ENCODE data around the gene RFLNA.

RFLNA gene

GRCh38 chr12:124338876-124339603, 44.1 kb downstream of the RFLNA start:
- DNase-seq (ENCODE audit: low read depth) = no peak

DNA sequence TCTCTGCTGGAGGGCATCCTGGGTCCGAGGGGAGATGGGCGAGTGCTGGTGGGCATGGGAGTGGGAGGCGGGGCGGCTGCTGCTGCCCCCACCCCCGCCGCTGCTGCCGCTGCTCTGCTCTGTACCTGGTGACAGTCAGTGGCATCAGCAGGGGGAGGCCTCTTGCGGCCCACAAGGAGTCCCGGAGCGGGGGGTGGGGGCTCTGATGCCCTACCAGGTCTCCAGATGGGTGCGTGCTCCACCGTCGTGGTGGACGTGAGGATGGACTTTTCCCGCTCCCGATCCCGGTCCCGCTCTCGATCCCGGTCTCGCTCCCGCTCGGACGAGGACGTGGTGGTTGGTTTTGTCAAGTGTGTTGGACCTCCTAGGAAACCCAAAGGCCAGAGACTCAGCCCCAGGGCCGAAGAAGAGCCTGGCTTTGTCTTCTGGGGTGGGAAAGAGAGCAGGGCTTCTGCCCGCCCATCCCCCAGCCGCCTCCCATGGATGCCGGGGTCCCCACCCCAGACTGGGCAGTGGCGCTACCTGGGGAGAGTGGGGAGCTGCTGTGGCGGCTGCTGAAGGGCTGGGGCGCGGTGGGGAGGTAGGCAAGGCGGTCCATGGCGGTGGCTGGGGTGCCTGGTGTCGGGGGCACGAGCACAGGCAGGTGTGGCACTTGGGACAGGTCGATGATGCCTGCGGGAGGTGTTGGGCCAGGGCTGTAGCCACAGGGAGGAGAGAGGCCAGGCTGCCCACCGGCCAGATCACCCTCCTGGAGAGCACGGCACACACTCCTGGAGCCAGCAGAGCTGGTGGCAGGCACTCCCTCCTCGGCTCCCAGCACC, 45.4 kb downstream of the RFLNA start:
- no peak for DNase-seq (ENCODE audit: low read depth)

GRCh38 chr12:124341645-124342069, 46.8 kb downstream of the RFLNA start:
- no peak for DNase-seq (ENCODE audit: low read depth)

DNA sequence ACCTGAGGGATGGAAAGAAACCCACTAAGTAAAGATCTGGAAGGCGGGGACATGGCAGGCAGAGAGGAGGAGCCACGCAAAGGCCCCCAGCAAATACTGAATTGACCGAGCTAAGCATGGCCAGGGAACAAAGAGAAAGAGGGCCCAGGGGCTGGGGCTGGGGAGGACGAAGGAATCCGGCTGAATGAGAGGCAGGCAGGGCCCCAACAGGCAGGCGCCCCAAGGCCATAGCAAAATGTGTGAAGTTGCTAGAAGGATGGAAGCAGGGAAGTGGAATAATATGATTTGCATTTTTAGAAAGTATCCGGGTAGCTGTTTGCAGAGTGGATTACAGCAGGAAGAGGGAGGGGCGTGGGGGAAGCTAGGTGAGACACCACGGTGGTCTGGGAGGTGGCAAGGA, 49.1 kb downstream of the RFLNA start:
- DNase-seq (ENCODE audit: low read depth) = no peak

DNA sequence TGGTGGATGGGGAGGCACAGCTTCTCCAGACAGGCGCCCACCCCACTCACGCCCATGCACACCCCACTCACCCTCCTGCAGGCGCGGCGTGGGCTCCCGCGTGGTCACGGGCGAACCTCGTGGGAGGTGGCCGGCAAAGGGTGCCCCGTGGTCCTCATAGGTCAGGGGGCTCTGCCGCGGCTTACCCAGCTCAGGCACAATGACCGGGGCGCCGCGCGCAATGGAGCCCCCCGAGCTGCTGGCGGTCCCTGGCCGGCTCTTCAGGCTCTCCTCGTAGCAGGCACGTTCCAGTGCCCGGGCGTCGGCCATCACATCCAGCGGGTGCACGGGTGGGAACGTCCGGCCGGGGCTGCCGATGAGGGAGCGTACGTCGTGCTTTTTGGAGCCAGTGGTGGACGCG, 49.6 kb downstream of the RFLNA start:
- DNase-seq (ENCODE audit: low read depth) = no peak

- DNase-seq (ENCODE audit: low read depth) = no peak
Observed at GRCh38 chr12:124345795-124346194, 50.9 kb downstream of the RFLNA start.

- no peak for DNase-seq (ENCODE audit: low read depth)
Observed at GRCh38 chr12:124346425-124347168, 51.7 kb downstream of the RFLNA start.

DNA sequence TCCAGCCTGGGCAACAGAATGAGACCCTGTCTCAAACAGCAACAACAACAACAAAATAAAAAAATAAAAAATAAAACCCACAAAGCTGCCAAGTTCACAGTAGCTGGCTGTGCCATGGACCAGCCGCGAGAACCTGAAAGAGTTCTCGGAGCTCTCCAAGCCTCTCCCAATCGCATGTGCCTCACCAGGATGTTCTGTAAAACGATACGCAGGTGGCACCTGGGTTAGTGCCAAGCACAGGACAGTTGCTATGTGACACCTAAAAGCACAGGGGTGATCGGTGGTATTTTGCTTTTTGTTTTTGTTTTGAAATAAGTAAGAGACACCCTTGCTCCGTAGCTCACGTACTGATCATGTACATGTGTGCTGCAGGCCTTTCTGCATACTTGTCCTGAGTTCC, 52.4 kb downstream of the RFLNA start:
- no peak for DNase-seq (ENCODE audit: low read depth)

- DNase-seq (ENCODE audit: low read depth) = no peak
Observed at GRCh38 chr12:124347805-124348658, 53.1 kb downstream of the RFLNA start.

GRCh38 chr12:124348659-124349380, 53.9 kb downstream of the RFLNA start:
- no peak for DNase-seq (ENCODE audit: low read depth)

GRCh38 chr12:124350491-124350890, 55.6 kb downstream of the RFLNA start:
- DNase-seq (ENCODE audit: low read depth) = no peak

DNA sequence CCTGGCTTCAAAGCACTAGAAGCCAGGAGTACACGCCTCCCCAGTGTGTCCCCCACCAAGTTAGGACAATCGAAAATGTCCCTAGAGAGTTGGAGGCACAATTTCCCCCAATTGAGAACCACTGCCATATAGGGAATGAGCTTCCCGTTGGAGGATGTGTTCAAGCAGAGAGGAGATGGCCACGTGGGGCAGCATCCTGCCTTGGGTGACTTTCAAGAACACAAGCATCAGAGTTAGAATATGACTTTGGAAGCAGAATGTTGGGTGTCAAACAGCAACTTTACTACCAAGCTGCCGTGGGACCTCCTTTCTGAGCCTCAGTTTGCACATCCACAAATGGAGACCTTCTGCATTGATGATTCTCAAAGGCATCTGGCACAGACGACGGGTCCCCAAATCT, 56.5 kb downstream of the RFLNA start:
- DNase-seq (ENCODE audit: low read depth) = no peak

DNA sequence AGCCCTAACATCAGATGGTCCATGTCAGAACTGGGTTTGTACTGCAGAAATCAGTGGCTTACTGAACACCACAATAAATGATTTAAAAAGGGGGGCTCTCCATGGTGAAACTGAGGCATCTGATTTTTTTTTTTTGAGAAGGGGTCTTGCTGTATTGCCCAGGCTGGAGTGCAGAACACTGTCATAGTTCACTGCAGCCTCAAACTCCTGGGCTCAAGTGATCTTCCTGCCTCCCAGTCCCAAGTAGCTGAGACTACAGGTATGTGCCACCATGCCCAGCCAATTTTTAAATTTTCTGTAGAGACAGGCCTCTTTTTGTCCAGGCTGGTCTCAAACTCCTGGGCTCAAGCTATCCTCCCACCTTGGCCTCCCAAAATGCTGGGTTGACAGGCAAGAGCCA, 57.4 kb downstream of the RFLNA start:
- DNase-seq (ENCODE audit: low read depth) = no peak

DNA sequence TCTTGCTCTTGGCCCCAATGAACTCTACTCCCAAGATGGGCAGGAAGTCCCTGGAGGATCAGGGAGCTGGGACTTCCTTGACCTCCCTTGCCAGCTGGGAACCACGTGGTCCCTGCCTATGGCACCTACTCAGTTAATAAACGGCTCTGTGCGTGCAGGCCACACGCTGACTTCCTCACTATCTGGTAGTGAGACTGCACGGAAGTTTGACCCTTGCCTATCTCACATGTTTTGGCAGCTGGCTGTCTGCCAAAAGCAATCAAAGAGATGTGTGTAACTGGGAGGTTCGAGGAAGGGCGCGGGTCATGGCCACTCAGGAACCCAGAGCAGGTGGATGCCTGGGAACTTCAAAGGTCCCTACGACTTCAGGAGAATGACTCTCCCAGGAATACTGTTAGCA, 57.9 kb downstream of the RFLNA start:
- peak; percentile 21 for DNase-seq (ENCODE audit: low read depth)

DNA sequence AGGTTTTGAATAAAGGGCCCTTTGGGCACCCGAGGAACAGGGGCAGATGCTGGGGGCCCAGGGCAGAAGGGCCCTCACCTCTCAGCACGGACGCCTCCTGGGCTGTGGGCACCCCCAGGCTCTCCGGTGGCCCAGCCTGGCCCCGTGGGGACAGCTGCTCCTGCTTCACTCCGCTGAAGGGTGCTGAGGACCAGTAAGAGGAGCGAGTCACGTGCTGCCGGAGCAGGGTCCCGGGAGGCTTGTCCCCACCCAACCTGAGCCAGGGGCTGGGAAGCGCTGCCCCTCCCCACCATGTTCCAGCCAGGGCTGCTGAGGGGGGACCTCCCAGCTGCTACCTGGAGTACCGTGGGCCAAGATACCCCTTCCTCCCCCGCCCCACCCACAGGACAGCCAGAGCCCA, 59.5 kb downstream of the RFLNA start:
- no peak for DNase-seq (ENCODE audit: low read depth)

- no peak for DNase-seq (ENCODE audit: low read depth)
Observed at GRCh38 chr12:124356221-124356620, 61.3 kb downstream of the RFLNA start.

DNA sequence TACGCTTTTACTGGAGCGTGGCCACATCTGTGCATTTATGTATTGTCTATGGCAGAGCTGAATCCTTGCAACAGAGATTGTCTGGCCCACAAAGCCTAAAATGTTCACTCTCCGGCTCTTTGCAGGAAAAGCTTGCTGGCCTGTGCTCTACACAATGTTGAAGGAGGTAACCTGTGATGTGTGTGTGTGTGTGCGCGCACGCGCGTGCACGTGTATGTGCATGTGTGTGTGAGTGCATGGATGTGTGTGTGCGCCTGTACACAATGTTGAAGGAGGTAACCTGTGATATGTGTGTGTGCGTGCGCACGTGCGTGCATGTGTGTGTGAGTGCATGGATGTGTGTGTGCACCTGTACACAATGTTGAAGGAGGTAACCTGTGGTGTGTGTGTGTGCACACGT, 62.7 kb downstream of the RFLNA start:
- no peak for DNase-seq (ENCODE audit: low read depth)

GRCh38 chr12:124358572-124358971, 63.7 kb downstream of the RFLNA start:
- no peak for DNase-seq (ENCODE audit: low read depth)

DNA sequence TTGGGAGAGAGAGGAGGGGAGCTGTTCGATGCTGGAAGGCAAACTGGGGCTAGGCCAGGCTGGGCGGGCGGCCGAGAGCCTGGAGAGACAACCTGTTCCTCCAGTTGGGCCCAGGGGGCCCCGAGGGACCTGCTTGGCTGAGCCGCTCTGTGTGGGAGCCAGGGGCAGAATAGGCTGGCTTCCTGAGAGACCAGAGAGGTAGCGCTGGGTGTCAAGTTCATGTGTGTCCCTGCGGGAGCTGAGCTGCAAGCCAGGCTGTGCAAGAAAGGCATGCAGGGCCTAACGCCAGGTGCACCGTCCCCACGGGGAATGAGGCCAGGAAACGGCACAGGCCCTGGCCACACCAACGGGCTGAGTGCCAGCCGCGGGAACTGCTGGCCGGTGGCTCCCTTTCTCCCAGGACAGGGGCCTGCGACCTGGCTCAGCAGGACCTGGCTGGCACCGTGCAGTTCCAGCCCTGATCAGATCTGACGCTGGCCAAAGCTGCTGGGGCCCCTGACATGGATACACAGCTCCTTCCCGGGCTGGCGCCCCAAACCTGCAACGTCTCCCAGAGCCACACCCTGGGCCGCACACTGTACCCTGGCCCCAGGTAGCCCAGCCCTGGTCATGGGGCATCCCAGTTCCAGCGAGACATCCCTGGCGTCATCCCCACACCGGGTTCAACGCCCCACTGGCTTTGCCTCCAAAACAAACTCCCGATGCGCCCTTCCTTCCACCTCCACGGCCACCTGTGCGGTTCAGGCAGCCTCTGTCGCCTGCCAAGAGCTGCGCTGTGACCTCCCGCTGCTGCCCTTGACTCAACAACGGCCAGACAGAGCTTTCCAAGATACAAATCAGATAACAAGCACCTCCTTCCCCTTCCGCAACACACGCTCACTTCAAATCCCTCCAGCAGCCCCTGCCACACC, 65.0 kb downstream of the RFLNA start:
- DNase-seq (ENCODE audit: low read depth) = no peak

Measured in amniotic epithelial cell (primary cell).